NCI-H345 (cell line): ENCODE measurements around the gene SOX5.

Experiments used
- DNase-seq: peaks from one replicate; lab custom pipeline; 2025; lab: John Stamatoyannopoulos, UW

SOX5 gene

DNA sequence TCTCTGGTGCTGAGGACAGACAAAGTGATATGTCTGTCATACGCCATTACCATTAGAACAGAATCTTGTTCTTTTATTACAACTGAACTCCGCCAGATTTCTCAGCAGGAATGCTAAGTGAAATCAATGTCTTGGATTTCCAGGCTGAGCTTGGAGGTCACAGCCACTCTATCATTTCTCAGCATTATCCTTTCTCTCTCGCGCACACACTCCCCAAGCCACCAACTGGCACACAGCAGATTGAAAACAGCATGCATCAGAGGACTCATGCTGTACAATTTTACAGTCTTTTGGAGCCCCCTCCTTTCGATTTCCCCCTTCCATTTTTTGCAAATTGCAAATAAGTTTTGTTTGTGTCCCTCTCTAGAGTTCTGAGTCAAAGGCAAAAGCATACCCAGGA lies 348.6 kb downstream of the SOX5 start:
- no peak for DNase-seq

DNA sequence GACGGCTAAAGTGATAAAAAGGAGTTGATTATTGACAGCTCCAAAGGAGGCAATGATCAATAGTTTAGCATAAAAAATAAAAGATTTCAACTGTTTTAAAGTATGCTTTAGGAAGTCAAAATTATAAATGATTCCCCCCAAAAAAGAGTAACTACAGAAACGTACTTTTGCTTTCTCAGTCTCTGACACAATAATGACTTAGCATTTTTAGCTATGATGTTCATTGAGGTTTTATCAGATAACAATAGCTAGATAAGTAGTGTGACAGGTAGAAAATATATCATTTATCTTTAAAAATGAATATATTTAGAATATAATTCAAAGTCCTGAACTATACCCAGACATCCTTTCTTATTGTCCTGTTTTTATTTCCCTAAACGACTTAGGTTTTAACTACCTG lies 352.9 kb downstream of the SOX5 start:
- no peak for DNase-seq

- no peak for DNase-seq
Observed at GRCh38 chr12:23587833-23588559, 361.5 kb downstream of the SOX5 start.

GRCh38 chr12:23585782-23586163 lies 363.7 kb downstream of the SOX5 start:
- no peak for DNase-seq

- no peak for DNase-seq
Observed at GRCh38 chr12:23585156-23585781, 364.2 kb downstream of the SOX5 start.

DNA sequence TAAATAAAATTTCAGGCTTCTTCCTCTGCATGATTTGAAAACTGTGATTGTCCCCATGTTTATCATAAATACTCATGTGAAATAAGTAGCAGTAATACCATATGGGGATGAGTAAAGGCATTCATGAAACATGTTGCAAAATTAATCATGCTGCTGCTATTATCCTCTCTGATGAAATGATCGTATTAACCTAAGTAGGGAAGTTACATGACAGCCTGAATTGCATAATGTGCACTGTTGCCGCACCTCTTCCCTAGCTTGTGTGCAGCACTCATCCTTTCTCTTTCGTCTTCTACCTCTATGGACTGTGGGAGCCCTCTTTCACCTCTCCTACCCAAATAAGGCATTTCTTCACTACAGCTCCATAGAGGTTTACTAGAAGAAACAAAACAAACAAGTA lies 367.6 kb downstream of the SOX5 start:
- no peak for DNase-seq

GRCh38 chr12:23579257-23579656 lies 370.2 kb downstream of the SOX5 start:
- no peak for DNase-seq

GRCh38 chr12:23576372-23576771 lies 373.1 kb downstream of the SOX5 start:
- DNase-seq = no peak

DNA sequence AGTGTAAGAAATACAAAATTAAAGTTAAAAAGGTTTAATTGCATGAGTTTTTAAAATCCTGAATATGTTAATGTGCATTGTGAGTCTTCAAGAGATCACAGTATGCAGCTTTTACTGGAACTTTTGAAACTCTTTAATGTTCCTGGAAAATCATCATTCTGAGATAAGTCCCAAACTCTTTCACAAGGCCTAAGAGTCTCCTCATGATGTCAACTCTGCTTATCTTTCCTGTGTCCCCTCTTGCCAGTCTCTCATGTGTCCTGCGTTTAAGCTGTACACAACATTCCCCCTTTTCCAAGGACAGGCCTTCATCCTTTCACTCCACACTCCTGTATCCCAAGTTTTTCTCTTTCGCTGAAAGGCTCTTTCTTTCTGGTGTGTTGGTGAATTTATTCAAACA lies 380.1 kb downstream of the SOX5 start:
- DNase-seq = no peak

DNA sequence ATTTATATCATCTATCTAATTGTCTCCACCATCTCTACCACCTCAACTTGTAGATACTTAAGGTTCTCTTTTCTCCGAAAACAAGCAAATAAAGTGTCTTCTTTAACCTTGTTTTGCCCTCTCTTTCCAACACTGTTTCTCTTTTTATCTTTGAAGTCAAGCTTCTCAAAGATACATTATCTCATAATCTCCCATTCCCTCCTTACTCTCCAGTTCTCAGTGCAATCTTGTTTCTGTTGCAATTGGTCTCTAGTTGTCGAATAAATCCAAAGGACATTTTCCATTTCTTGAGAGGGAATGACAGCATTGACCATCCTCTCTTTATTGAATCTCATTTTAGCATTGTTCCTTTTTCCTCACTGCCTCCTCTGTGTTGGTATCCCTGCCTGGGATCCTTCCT lies 383.3 kb downstream of the SOX5 start:
- no peak for DNase-seq

DNA sequence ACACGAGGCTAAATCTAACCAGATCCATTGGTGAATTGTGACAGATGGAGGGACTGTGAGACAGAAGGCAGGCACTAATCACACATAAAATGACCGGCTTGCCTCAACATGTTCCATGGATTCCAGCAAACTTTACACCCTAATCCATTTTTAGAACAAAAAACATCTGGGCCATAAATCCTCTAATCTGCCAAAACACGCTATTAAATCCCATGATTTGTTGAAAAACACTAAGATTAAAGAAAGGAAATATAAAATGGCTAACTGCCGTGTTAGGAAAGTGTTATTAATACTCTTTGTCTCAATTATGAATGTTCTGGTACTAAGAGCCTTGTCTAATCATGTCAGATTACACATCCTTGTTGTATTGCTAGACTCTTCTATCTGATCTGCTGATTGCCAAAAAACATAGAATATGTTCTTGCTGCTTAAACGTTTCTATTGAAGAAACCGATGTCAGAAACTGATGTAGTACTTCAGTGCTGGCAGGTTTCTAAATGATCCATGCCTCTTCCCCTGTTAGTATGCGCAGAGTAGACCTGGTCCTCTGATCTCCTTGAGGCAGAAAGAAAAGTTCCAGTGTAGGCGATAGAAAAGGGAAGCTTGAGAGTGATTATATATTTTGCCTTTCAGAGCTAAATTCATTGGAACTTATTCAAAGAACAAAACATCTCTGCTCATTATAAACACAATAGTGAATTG lies 384.9 kb downstream of the SOX5 start:
- DNase-seq = no peak

DNA sequence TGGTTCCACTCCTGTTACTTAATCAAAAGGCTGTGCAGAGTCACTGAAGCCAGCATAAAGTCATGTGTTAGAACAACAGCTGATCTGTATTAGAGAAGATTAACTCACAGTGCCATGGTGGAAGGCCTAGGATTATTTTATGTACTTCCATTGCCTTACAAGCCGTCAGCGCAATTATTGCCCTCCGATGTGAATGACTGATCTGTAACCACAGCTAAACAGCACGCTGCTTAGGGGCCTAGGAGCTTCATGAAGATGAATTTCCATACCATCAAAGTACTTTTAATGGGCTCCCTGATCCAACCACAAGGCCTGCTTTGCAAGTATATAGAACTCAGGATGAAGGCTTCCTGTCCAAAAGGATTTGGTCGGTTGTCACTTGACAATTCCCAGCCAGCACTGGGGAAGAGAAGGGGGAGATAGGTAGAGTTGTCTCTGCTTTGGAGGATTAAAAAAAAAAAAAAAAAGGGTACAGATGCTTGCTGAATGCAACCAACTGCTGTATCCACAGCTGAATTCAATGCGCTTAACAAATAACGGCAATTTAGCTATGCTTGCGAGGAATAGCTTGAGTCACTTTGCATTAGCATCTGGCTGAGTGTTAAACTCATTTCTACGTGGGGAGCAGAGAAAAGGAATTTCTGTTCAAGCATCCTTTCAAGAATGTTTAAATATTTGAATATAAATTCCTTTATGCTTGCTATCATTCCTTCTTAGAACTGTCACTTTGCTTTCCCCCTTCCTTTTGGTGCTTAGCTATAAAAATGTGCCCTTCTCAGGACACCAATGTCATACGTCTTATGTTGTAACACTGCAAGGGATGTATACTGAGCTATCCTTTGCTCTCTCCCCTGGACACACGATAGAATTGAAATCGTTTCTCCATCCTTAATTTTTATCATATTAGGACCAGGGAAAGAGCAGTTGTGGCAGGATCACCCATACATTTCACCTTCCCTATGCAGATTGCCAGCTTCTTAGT lies 387.8 kb downstream of the SOX5 start:
- DNase-seq = no peak

- DNase-seq = no peak
Observed at GRCh38 chr12:23560611-23561010, 388.9 kb downstream of the SOX5 start.

DNA sequence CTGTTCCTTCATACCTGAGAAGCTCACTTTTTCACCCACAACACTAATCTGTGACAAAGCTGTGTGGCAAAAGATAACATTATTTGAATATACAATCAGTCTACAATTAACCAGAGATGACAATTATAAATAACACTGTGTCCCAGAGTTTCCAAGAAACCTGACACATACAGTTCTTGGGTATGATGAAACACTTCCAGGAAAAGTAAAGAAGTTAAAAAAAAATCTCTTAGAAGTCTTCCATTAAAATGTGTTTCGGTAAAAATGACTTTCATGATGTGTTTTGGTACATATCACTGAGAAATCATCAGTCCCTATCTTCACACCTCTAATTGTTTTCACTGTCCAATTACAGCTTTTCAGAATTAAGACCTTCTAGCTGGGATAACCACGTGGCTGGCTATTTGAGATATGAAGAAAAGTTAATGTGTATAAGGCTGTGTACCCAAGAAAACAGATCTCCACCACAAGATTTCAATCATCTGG lies 390.2 kb downstream of the SOX5 start:
- DNase-seq = no peak

GRCh38 chr12:23556661-23557060 lies 392.8 kb downstream of the SOX5 start:
- no peak for DNase-seq

DNA sequence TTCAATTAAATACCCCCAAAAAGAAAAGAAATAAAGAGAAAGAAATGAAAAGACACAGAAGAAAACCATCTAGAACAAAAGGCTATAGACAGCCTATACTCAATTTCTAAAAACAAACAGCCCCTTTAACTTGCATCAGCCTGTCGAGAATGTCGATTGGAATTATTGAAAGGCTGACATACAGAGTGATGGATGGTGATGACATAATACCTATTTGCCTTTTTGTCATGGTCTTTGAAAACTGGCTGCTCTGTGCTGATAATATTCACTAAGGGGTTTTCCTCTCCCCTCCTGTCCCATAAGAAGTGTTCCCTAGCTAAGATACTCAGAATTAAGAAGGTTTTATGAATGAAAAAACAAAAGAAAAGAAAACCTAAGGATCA lies 393.7 kb downstream of the SOX5 start:
- peak; percentile 30 for DNase-seq

DNA sequence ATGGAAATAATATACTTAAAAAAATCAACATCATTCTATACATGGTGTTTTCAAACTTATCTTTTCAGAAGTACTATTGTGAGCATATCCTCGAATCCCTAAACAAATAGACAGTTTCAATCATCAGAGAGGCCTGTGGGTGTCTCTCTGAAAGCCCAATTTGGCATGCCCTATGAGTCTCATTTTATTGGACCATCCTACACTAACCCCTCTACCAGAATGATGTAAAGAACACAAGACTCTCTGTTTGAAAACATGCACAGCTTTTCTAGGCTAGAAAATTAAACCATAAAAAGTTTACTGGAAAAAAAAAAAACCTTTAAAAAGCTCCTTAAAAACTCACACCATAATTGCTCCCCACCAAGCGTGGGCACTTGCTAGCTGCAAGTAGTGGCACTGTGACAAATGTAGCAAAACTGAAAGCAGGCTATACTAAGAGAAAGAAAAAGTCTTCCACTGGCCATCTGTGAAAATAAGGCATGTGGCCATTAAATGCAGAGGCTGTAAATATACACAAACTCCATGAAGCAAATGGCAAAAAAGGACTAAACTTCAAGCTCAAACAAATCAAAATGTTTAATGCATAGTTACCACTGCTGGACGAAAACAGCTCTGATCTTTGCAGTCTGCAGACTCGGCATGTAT lies 394.2 kb downstream of the SOX5 start:
- peak; percentile 39 for DNase-seq

- DNase-seq = no peak
Observed at GRCh38 chr12:23552417-23552816, 397.1 kb downstream of the SOX5 start.

DNA sequence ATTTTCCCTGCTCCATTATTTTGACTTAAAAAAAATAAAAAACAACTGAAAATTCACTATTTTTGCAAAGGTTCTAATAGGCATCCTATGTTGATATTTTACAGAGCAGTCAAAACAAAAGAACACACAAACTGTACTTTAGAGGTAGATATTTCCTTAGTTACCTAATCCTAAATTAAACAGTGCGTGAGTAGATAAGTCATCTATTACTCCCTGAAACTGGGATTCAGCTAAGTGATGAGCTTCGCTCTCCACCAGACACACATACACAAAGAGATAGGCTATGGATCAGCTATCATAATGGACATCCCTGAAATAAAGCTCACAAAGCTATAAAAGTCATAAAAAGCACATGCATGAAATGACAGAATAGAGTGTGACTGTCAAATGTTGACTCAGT lies 398.7 kb downstream of the SOX5 start:
- peak; percentile 80 for DNase-seq

- DNase-seq = no peak
Observed at GRCh38 chr12:23548742-23549141, 400.7 kb downstream of the SOX5 start.

GRCh38 chr12:23546756-23547155 lies 402.7 kb downstream of the SOX5 start:
- DNase-seq = no peak

DNA sequence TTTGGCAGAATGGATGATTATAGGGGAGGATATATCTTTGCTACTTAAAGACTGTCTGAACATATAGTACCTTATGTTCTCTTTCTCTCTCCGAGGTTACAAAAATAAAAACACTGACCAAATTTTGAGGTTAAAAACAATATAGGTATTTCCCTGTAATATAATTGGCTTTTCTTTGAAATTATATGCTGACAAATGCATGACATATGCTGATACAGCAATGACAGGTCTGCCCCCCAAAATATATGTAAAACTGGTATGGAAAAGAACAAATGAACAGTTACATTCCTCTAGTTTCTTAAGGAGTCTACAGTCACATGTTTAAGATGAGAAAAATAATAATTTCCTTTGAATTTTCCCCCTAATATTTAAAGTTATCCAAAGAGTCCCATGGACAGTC lies 405.7 kb downstream of the SOX5 start:
- DNase-seq = no peak
